Fibroblast of skin of left biceps (primary cell): ENCODE measurements around the gene CGN.
"Not testable (repeated sequence)": the region's sequence is repeated elsewhere in the genome, so short reads cannot be mapped to it uniquely, and the experiment has no call there.

Source experiments
- DNase-seq, 2 experiments: peaks; one replicate each; pipeline ENCODE4 v3.0.0-alpha.2; 2013; ENCODE audit warnings: low read depth in 2 of 2

The CGN gene

DNA sequence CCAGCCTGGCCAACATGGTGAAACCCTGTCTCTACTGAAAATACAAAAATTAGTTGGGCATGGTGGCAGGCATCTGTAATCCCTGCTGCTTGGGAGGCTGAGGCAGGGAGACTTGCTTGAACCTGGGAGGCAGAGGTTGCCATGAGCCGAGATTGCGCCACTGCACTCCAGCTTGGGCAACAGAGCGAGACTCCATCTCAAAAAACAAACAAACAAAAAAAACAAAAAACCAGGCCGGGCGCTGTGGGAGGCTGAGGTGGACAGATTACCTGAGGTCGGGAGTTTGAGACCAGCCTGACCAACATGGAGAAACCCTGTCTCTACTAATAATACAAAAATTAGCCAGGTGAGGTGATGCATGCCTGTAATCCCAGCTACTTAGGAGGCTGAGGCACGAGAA is 11.2 kb downstream of the CGN start:
- DNase-seq, result not testable (repeated sequence)

DNA sequence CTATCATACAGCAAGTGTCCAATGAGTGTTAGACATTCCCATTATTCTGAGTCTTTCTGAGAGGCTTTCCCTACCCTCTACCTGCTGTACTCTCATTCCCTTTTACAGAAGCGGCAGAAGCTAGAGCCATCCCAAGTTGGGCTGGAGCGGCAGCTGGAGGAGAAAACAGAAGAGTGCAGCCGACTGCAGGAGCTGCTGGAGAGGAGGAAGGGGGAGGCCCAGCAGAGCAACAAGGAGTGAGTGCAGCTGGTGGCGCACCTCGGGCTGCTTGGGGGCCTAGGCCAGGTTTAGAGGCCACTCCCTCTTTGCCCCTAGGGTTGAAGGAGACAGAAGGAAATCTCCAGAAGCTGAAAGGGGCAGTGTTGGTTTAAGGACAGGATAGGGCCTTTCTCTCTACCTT is 12.1 kb downstream of the CGN start:
- no peak for DNase-seq

GRCh38 chr1:151524736-151525135 is 13.5 kb downstream of the CGN start:
- no peak for DNase-seq

GRCh38 chr1:151526735-151527525 is 15.7 kb downstream of the CGN start:
- DNase-seq, result no peak

DNA sequence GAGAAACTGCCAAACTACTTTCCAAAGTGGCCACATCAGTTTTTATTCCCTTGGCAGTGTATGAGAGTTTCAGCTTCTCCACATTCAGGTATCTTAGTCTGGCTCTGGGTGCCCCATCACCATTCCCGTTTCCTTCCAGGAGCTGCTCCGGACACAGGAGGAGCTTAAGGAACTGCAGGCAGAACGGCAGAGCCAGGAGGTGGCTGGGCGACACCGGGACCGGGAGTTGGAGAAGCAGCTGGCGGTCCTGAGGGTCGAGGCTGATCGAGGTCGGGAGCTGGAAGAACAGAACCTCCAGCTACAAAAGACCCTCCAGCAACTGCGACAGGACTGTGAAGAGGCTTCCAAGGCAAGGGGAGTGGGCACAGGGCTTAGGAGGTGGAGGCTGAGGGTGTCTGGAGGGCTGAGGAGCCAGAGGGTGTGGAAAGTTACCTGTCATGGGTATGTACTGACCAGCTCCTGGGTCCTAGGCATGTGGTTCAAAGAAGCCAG is 18.1 kb downstream of the CGN start:
- DNase-seq, result no peak

DNA sequence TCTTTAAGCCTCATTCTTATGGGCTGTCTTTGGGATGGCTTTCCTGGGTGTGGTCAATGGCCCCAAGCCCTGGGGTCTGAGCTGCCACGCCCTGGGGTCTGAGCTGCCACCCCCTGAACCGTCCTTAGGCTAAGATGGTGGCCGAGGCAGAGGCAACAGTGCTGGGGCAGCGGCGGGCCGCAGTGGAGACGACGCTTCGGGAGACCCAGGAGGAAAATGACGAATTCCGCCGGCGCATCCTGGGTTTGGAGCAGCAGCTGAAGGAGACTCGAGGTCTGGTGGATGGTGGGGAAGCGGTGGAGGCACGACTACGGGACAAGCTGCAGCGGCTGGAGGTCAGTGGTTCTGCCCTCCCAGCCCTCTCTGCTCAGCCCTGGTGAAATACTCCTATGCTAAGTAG is 18.6 kb downstream of the CGN start:
- no peak for DNase-seq

DNA sequence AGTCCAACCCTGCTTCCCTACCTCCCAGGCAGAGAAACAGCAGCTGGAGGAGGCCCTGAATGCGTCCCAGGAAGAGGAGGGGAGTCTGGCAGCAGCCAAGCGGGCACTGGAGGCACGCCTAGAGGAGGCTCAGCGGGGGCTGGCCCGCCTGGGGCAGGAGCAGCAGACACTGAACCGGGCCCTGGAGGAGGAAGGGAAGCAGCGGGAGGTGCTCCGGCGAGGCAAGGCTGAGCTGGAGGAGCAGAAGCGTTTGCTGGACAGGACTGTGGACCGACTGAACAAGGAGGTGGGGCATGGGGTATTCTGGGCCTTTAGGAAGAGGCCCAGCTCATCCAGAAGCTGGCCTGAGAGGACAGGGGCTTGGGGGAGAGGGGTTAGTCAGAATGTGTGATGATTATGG is 19.3 kb downstream of the CGN start:
- no peak for DNase-seq

DNA sequence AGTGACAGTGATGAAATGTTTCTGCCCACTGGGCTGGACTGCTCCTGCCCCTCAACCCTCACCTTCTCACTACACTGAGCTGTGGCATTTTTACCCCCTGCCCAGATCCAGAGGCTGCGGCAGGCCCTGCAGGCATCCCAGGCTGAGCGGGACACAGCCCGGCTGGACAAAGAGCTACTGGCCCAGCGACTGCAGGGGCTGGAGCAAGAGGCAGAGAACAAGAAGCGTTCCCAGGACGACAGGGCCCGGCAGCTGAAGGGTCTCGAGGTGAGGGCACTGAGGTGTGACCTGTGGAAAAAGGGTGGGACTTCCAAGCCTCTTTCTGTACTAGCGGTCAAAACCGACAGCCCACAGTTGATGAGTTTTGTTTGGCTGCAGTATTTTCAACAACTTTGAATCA is 22.7 kb downstream of the CGN start:
- no peak for DNase-seq

DNA sequence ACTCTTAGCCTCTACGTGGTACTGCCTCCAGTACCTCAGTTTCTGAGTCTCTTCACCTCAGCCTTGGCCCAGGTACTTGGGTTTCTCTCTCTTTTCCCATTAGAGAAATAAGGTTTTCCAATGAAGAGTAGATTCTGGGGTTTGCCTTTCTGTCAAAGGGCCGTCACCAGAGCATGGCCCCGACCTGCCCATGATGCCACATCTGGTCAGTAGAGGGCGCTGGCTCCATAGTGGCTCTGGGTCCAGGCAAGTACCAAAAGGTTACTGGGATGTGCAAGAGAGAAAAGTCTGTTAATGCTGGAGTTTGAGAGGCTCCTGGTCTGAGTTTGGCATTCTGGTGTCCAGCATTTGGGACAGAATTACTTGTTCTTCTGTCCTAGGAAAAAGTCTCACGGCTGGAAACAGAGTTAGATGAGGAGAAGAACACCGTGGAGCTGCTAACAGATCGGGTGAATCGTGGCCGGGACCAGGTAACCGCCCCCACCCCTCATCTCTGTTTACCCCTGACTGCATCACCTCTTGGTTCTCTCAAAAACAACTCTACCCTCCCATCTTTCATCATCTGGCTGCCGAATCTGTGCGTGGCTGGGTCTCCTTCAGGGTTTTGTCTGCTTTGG is 23.6 kb downstream of the CGN start:
- no peak for DNase-seq

DNA sequence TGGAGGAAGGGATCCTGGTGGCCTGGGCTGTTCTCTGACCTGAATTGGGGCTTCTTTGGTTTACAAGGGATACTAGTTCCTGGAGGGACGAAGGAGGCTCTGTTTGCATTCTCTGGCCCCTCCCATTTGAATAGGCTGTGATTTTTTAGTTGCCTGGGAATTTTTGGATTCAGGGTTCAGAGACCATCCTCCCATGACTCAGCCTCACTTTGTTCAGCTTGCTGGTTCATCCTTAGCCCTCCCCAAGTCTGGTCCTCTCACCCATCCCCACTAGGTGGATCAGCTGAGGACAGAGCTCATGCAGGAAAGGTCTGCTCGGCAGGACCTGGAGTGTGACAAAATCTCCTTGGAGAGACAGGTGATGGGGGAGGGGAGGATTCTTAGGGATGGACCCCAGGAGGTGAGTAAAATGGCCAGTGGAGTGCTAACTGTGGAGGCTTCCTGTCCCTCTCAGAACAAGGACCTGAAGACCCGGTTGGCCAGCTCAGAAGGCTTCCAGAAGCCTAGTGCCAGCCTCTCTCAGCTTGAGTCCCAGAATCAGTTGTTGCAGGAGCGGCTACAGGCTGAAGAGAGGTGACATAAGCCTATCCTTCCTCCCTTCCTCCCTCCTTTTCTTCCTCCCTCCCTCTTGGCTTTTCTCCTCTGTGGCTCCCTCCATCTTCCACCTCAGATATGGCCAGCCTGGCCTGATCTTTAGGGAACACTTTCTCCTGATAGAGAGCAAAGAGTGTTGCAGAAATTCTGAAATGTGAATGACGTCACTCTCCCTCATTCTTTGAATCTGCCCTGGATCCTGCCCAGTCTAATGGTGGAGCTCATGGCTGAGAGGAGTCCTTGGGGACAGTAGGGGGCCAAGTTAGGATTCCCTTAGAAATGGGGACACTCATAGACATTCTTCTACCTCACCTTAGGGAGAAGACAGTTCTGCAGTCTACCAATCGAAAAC is 24.4 kb downstream of the CGN start:
- DNase-seq, result no peak

GRCh38 chr1:151536499-151536898 is 25.3 kb downstream of the CGN start:
- DNase-seq, result no peak

DNA sequence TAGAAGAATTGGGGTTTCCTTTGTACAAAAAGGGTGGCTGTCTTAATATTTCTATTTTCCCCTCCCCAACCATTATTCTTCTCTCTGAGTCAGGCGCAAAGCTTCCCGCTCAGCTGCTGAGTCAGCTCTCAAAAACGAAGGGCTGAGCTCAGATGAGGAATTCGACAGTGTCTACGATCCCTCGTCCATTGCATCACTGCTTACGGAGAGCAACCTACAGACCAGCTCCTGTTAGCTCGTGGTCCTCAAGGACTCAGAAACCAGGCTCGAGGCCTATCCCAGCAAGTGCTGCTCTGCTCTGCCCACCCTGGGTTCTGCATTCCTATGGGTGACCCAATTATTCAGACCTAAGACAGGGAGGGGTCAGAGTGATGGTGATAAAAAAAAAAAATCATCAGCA is 25.9 kb downstream of the CGN start:
- DNase-seq, result peak; percentile 92 to 94

DNA sequence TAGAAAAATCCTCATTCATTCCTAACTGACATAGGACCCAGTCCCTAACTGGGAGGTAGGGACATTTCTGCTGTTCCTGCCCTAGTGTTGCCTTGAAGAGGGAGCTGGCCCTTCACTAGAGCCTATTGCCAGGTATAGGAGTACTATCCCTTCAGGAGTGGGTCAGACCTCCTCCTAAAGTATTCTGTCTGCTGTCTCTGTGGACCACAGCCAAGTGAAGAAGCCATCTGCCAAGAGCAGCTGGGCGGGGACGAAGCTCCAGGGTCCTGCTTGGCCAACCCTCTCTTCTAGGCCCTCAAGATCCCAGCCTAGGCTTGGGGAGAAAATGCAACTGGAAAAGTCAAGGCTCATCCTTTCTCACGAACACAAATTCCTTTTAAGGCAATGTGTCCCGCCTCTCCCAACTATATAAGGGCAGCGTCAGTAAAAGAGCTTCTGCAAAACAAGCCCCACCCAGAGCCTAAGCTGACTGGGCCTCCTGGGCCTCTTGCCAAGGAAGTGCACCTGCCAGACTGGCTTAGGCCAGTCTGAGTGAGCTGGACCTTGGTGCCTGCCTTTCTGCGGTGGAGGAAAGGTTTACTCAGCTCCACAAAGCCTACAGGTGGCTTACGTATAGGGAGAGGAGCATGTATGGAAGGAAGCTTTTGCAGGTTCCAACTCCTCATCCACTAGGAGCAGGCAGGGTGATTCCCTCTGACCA is 28.3 kb downstream of the CGN start:
- DNase-seq, result peak; percentile 63 to 68

DNA sequence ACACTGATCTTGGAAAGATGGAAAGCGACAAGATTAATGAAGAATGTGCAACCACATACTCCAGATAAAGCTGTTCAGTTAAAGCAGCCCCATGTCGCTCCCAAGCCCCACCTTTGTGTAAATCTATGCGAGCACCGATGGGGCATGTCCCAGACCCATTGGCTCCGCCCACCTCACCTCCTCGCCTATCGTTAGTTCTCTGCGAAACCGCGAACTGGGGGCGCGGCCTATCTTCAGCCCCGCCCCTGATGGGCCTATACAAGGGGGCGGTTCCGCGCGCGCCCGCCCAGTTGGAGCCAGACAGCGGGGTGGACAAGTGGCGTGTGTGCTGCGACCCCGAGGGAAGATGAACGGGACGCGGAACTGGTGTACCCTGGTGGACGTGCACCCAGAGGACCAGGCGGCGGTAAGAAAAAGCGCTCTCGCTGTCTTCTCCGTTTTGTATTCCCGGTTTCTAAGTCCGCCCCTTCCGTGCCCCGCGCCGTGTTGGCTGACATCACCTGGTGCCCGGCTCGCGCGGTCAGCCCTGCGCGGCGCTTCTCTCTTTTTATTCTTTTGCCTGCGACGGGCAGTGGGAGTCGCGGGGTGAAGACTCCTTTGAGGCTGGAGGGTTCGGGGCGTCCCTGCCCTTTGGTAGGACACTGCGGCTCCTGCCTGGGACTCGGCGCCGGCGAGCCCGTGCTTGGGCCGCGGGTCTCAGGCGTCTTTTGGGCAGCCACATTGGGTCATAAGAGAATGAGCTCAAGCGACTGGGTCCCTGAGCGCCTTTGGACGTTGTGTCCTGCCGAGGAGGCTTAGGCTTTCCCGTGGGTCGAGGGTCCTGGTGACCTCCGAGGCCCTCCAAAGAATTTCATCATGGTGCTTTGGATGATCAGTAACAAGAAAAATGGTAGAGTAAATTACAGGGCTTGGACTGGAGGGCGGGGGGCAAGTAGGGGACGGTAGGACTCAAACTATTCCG is 29.1 kb downstream of the CGN start, which contains the start of gene TUFT1:
TSS of gene TUFT1 (plus strand) at position 289 of the 961 bp plus-strand sequence. CDS start at position 347, 58 bp downstream.
- peak; percentile 74 to 75 for DNase-seq

DNA sequence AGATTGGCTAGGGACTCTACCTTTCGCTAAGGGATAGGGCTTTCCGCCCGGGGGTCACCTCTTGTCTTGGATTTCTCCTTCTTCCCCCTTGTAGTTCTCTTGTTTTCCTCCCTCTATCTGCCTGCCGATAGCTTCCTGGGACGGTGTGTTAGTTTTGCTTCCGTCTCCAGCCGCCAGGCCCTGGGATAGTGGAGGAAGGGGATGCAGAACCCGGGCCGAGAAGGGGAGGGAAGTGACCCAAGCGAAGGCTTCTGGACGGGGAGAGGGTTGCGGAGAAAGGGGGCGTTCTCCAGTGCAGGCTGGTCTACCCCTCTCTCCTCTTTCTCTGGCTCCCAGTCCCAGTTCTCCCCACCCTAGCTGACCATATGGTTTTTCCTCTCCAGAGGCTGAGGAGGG is 29.8 kb downstream of the CGN start:
- DNase-seq, result no peak

GRCh38 chr1:151541752-151542151 is 30.6 kb downstream of the CGN start:
- DNase-seq, result no peak

DNA sequence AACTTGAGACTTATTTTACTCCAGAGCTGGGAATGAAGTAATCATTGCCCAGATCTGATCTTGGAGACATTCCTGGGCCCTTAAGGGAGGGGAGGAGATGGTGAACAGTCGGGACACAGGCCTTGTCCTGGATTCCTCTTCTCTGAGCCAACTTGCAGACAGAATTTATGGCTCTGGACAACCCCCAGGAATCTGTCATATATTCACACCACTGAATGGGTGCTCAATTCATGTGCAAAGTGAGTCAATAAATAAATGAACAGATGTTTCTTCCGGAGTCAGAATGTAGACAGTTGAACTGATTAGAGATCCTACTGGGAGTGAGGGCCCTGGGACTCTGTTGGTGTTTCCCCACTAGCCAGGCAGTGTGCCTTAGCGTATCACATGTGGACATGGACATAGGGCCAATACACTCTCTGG is 31.5 kb downstream of the CGN start:
- peak; percentile 93 for DNase-seq

DNA sequence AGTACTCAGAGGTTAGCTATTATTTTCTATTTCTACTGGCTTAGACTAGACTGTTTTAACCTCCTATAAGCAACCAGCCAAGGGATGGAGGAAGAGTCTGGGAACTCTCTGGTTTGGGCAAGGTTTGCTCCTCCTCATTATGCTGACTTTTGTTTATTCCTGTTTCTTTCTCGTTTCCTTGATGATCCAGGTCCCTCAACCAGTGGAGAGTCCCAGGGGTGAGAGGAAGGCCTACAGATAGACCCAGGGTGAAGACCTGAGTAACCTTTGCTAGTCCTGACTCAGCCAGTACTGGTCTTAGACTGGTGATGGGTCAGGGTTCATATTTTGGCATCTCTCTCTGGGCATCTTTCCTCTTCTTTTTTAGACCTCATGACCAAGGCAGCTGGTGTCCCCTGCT is 34.4 kb downstream of the CGN start:
- DNase-seq, result no peak

GRCh38 chr1:151546011-151546925 is 35.1 kb downstream of the CGN start:
- DNase-seq, result no peak
